HepG2 (cell line): ENCODE measurements around the gene CDKN3. TPM values are rescaled to one million over a fixed set of nuclear protein-coding genes. Genes with fewer than 3 reads are reported as not detected.

Experiments
- ATAC-seq: fragments of 200-7000 bp; cut with Tn5 transposase; 3 replicates; pipeline ENCODE4 v1.9.1; 2020; ENCODE audit warnings: mild to moderate bottlenecking, moderate library complexity
- BruUV-seq: library from RNA; stranded (reverse); fragments of 400-500 nt; replicated peaks from 2 replicates; lab custom pipeline; 2021; lab: Mats Ljungman, UMichigan
- CTCF ChIA-PET: fragments of 300-600 bp; formaldehyde crosslinking; extraction: SDS; loops from one replicate; lab custom pipeline; 2021; ENCODE audit warnings: low total read pairs, inconsistent platforms, low intra/inter-chr PET ratio; lab: Yijun Ruan, JAX
- POLR2A ChIA-PET: fragments of 350-600 bp; sonication (Branson Sonifier 250); formaldehyde crosslinking; loops from one replicate; lab custom pipeline; 2020; ENCODE audit warnings: antibody characterized with exemption, inconsistent platforms; lab: Yijun Ruan, JAX
- DNase-seq: peaks from one replicate; pipeline ENCODE4 v3.0.0-alpha.2; 2015; ENCODE audit warnings: low spot score
- FAIRE-seq: peaks from 3 replicates; lab custom pipeline; 2011; peaks lifted over from hg19 to GRCh38; lab: Jason Lieb, UNC
- H2AFZ ChIP-seq: one replicate; pipeline ENCODE4 v1.6.1; 2011; ENCODE audit warnings: low read length, inconsistent platforms
- H3K27ac ChIP-seq: fragments of 300-600 bp; 3 replicates; pipeline ENCODE4 v1.8.0; 2011; ENCODE audit warnings: mixed run types, mild to moderate bottlenecking, mixed read lengths, low read length, inconsistent platforms; ENCODE audit not compliant: insufficient read depth; ENCODE audit errors: extremely low read length
- H3K27me3 ChIP-seq, 2 experiments: fragments of 200-600 bp in 1 of 2; 2 replicates in 1 of 2; 3 replicates in 1 of 2; pipeline versions ENCODE4 v1.6.0 to v1.8.0; 2011; ENCODE audit warnings: low read length in 2 of 2, mild to moderate bottlenecking in 2 of 2, moderate library complexity in 2 of 2, inconsistent platforms in 1 of 2; ENCODE audit not compliant: insufficient read depth in 2 of 2, control insufficient read depth in 1 of 2
- H3K36me3 ChIP-seq, 2 experiments: fragments of 200-600 bp in 1 of 2; replicated peaks in 1 of 2; 2 replicates in 1 of 2; 3 replicates in 1 of 2; pipeline versions ENCODE4 v1.5.1 to v1.8.0; 2011; ENCODE audit warnings: low read length in 2 of 2, inconsistent platforms in 1 of 2; ENCODE audit not compliant: insufficient read depth in 2 of 2, control insufficient read depth in 1 of 2
- H3K4me1 ChIP-seq: 2 replicates; pipeline ENCODE4 v1.5.1; 2012; ENCODE audit warnings: low read length, inconsistent platforms; ENCODE audit not compliant: insufficient read depth
- H3K4me2 ChIP-seq: 2 replicates; pipeline ENCODE4 v1.6.0; 2011; ENCODE audit warnings: low read depth, low read length, inconsistent platforms
- H3K4me3 ChIP-seq, 3 experiments: fragments of 200-600 bp in 1 of 3; sonication (generic), shearing (Covaris generic) in 1 of 3; replicated peaks in 1 of 3; 2 replicates each; pipeline ENCODE4 v1.5.1; 2011 to 2016; ENCODE audit warnings: low read length in 3 of 3, inconsistent platforms in 2 of 3, low read depth in 2 of 3, mild to moderate bottlenecking in 2 of 3, control low read depth in 1 of 3, mixed read lengths in 1 of 3; ENCODE audit not compliant: insufficient read depth in 1 of 3
- H3K79me2 ChIP-seq: one replicate; pipeline ENCODE4 v1.6.1; 2011; ENCODE audit warnings: low read length, inconsistent platforms; ENCODE audit not compliant: insufficient read depth
- H3K9ac ChIP-seq: 2 replicates; pipeline ENCODE4 v1.6.0; 2011; ENCODE audit warnings: mild to moderate bottlenecking, low read depth, low read length, inconsistent platforms; ENCODE audit not compliant: insufficient read depth
- H3K9me3 ChIP-seq: 2 replicates; pipeline ENCODE4 v1.5.1; 2012; ENCODE audit warnings: mild to moderate bottlenecking, low read length
- H4K20me1 ChIP-seq: 2 replicates; pipeline ENCODE4 v1.6.0; 2011; ENCODE audit warnings: inconsistent platforms, mild to moderate bottlenecking, low read length, moderate library complexity; ENCODE audit not compliant: insufficient read depth
- MAFK ChIP-seq, 2 experiments: IDR thresholded peaks in 1 of 2; conservative IDR thresholded peaks in 1 of 2; 2 replicates each; pipeline ENCODE4 v1.6.1; 2011; ENCODE audit warnings: improper control_type of control experiment in 2 of 2, low read length in 2 of 2
- PBX2 ChIP-seq: IDR thresholded peaks from 2 replicates; pipeline ENCODE4 v1.6.1; 2016; ENCODE audit warnings: control low read depth
- PHF20 ChIP-seq: sonication (generic); formaldehyde crosslinking; IDR thresholded peaks from 2 replicates; pipeline ENCODE4 v1.5.0; 2020; ENCODE audit warnings: mild to moderate bottlenecking, missing genetic modification reagents
- POLR2AphosphoS2 ChIP-seq: IDR thresholded peaks from 2 replicates; pipeline ENCODE4 v1.6.1; 2011; ENCODE audit warnings: low read depth, low read length, improper control_type of control experiment
- ZNF235 ChIP-seq: sonication (generic); formaldehyde crosslinking; IDR thresholded peaks from 2 replicates; pipeline ENCODE4 v1.8.1; 2023; ENCODE audit warnings: mild to moderate bottlenecking, missing genetic modification reagents, borderline replicate concordance
- ZNF296 ChIP-seq: sonication (generic); formaldehyde crosslinking; conservative IDR thresholded peaks from 2 replicates; pipeline ENCODE4 v1.5.0; 2020; ENCODE audit warnings: mild to moderate bottlenecking, missing genetic modification reagents
- ZNF569 ChIP-seq: sonication (generic); formaldehyde crosslinking; IDR thresholded peaks from 2 replicates; pipeline ENCODE4 v1.5.0; 2020; ENCODE audit warnings: mild to moderate bottlenecking, missing genetic modification reagents, moderate library complexity, borderline replicate concordance
- ZNF652 ChIP-seq: IDR thresholded peaks from 2 replicates; pipeline ENCODE4 v1.6.1; 2016; ENCODE audit warnings: low read depth, borderline replicate concordance
- ZNF660 ChIP-seq: sonication (generic); formaldehyde crosslinking; IDR thresholded peaks from 2 replicates; pipeline ENCODE4 v1.5.1; 2020; ENCODE audit warnings: mild to moderate bottlenecking, low read depth, missing genetic modification reagents, borderline replicate concordance
- ZNF816 ChIP-seq: sonication (generic); formaldehyde crosslinking; IDR thresholded peaks from 2 replicates; pipeline ENCODE4 v1.8.0; 2022; ENCODE audit warnings: missing genetic modification reagents, mild to moderate bottlenecking, borderline replicate concordance
- WGBS: methylation state at CpG from one replicate; pipeline ENCODE4 v1.1.6; 2017; ENCODE audit warnings: low lambda C conversion rate; 5-methylcytosine and 5-hydroxymethylcytosine counted together
- in situ Hi-C: cut with HindIII; loops from 2 replicates; pipeline ENCODE4 v1.10.0; 2017; ENCODE audit warnings: low pct_unique_long_range_greater_than_20kb; ENCODE audit not compliant: extremely low pct_ligation_motif_present
- intact Hi-C: fragments of 100-400 bp; cut with micrococcal nuclease; formaldehyde crosslinking; loops from one replicate; pipeline ENCODE4 v1.10.0; 2022; ENCODE audit not compliant: unreplicated experiment
- polyA plus RNA-seq, 8 experiments: library from polyadenylated mRNA; depleted of rRNA in 3 of 8; stranded (reverse) in 7 of 8; unstranded in 1 of 8; fragments of >200 nt; fragmentation: Illumina TruSeq in 4 of 8; extraction: Trizol in 4 of 8; gene quantifications; 2 replicates each; pipeline versions ENCODE4 v1.2.1 to v1.2.3, GENCODE V29; 2011 to 2016; ENCODE audit warnings: low read depth in 4 of 8, missing spikeins in 1 of 8, mixed read lengths in 1 of 8; ENCODE audit not compliant: insufficient read depth in 1 of 8
- total RNA-seq, 5 experiments: library from RNA; depleted of rRNA; stranded (reverse); fragments of >200 nt; fragmentation: Illumina TruSeq; extraction: Trizol; gene quantifications; 2 replicates each; pipeline ENCODE4 v1.2.3, GENCODE V29; 2016; ENCODE audit warnings: low read depth in 1 of 5

The CDKN3 gene
- total and polyA plus RNA-seq, 2 of the 13 experiments (the other 11 are each of a cell fraction or from before 2014, with no cell fraction given), result 63.0 to 88.9 TPM

GRCh38 chr14:54424479-54424901 lies 27.7 kb downstream of the CDKN3 start (continued):
- TF ChIP-seq ZNF652 (CRISPR knock-in tag), result no peak; the same call in 1 of the 2 replicates

DNA sequence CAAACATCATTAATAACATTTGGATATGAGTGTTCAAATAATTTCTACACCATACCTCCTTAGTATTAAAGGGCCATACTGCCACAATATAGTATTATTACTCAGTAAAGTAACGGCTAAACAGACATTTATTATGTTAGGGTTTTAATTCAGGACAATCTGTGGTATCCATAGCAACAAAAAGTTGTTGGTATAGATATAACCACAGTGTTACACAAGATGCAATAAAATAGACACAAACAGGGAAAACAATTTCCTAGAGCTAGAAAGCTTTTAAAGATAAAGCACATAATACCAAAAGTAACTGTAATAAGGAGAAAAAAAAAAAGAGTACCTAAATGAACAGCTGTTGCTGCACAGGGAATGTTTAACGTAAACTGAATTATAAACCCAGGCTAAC lies 28.3 kb downstream of the CDKN3 start:
- H3K79me2 ChIP-seq, result peaks cover 6% of the 10 kb centered on the region
- CTCF ChIA-PET, result no interaction called here

DNA sequence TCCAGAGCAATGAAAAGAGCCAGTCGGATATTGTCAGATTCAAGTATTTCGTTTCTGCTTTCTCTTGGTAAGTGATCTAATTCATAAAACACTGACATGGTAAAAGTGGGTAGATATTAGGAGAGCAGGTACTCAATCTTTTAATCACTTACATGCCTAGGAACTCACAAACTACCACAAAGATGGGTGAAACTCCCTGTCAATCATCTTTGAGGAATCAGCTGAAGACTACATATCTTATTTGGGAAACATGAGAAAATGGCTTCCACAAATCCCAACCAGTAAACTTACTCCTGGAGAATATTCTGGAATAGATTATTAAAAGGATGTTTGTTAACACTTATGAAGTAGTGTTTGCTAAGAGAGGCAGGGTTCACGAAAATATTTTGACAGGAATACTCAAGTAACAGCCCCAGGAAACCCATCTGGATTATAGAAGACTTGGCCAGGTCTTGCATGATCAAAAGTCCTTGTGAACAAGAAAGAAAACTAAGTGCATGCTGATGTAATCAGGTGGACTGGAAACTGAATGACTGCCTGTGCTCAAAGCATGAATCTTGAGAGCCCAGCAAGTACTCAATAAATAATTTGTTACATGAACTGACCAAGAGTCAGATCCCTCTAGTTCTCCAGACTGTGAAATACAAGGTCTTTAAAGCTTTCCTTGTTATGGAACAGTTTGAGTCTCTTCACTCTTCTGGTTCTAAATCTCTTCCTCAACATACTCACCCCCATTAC lies 28.9 kb downstream of the CDKN3 start:
- CTCF ChIA-PET, result no interaction called here
- FAIRE-seq, result no peak
- 94% methylated on average over 3 of the region's 3 CpGs for WGBS

More for the DNA sequence above, 28.3 kb downstream of the CDKN3 start:
- Histone ChIP-seq H3K4me3 (no peak overlapping the region; a peak in 1 of 6 replicates), H2AFZ (no peak overlapping the region)
- BruUV-seq, result no TSS peak
- no peak for FAIRE-seq
- in situ Hi-C loops, result no loop called here
- TF ChIP-seq MAFK (conservative IDR thresholded peaks at IDR 0.05 in 1 of 2, IDR thresholded peaks at IDR 0.05 in 1 of 2; ENCODE audit: low read length in 2 of 2) (no peak), ZNF816 (CRISPR knock-in tag) (no peak; the same call in 1 of the 2 replicates), PHF20 (CRISPR knock-in tag) (no peak), ZNF660 (CRISPR knock-in tag) (no peak), ZNF296 (CRISPR knock-in tag) (no peak)
- TF ChIP-seq, all 625 proteins: peak for 0
- Histone ChIP-seq H3K27me3 (no peaks in the 10 kb centered on the region), H3K4me1 (peaks cover 43% of the 10 kb centered on the region), H3K9me3 (no peaks in the 10 kb centered on the region), H3K36me3 (peaks cover 16 to 30% of the 10 kb centered on the region in 2 experiments), H4K20me1 (no peaks in the 10 kb centered on the region), H3K9ac (peak overlapping the region; percentile 63), H3K27ac (peak overlapping the region; percentile 88), H3K4me2 (peak overlapping the region; percentile 52)
- ATAC-seq, result no peak
- no peak for DNase-seq
- intact Hi-C loops, result no loop called here
- WGBS, result 97% methylated on average over 2 of the region's 2 CpGs
- POLR2A ChIA-PET, result interaction anchor here (1.0 to 2.6 kb wide), 4 partner anchors 10 to 71 kb away, joined by 3 to 14 read pairs (median 5); partner anchors contain the start of gene GMFB

More for the DNA sequence above, 28.9 kb downstream of the CDKN3 start:
- H3K4me3 ChIP-seq, result no peak overlapping the region
- in situ Hi-C loops, result no loop called here
- intact Hi-C loops, result no loop called here
- no peaks in the 10 kb centered on the region for H3K9me3 ChIP-seq
- DNase-seq (no peak), ATAC-seq (no peak)
- H3K27ac ChIP-seq, result peak overlapping the region; percentile 88
- H3K36me3 ChIP-seq, result peaks cover 16 to 36% of the 10 kb centered on the region in 2 experiments
- H3K9ac ChIP-seq, result peak overlapping the region; percentile 63
- no TSS peak for BruUV-seq
- TF ChIP-seq POLR2AphosphoS2 (peak; percentile 54; the same call in 1 of the 2 replicates), PBX2 (0 out of 2 replicates have a peak, but pooled peaks have one; percentile 16), ZNF235 (CRISPR knock-in tag) (no peak), ZNF569 (CRISPR knock-in tag) (no peak)
- no peak overlapping the region for H2AFZ ChIP-seq
- H3K27me3 ChIP-seq, result no peaks in the 10 kb centered on the region
- no peaks in the 10 kb centered on the region for H4K20me1 ChIP-seq
- POLR2A ChIA-PET, result interaction anchor here (2.2 to 2.6 kb wide), 2 partner anchors 9 to 59 kb away, joined by 6 to 14 read pairs; no protein-coding TSS in a partner anchor
- peaks cover 12% of the 10 kb centered on the region for H3K79me2 ChIP-seq
- no peak overlapping the region for H3K4me2 ChIP-seq
- H3K4me1 ChIP-seq, result peaks cover 38% of the 10 kb centered on the region
